ENCODE data around the gene PRICKLE3. TPM values are rescaled to one million over a fixed set of nuclear protein-coding genes. Genes with fewer than 3 reads are reported as not detected.
A peak's percentile ranks its signal among the peaks of the same experiment; 100 is the strongest.

PRICKLE3 gene
- total RNA-seq, 4 donors from 2014 or later = 14.2 to 17.6 (median 15.8) TPM

GRCh38 chrX:49166914-49167739, 19.0 kb downstream of the PRICKLE3 start:
- TF ChIP-seq POLR2A (IDR thresholded peaks at IDR 0.05) = peak; percentile 60 to 63
- TF ChIP-seq CTCF (IDR thresholded peaks at IDR 0.05) = no peak
- Histone ChIP-seq H3K27ac (peak overlapping the region; percentile 88 to 90), H3K4me1 (no peaks in the 10 kb centered on the region), H3K4me3 (peak overlapping the region; percentile 35), H3K9me3 (no peaks in the 10 kb centered on the region), H3K27me3 (no peaks in the 10 kb centered on the region), H3K36me3 (no peaks in the 10 kb centered on the region)
- DNase-seq = peak; percentile 72 to 84
- intact Hi-C loops (cut with DNase I; ENCODE audit: low total_unique reads) = no loop called here

GRCh38 chrX:49165901-49166881, 20.0 kb downstream of the PRICKLE3 start:
- Histone ChIP-seq H3K36me3 (no peaks in the 10 kb centered on the region), H3K4me3 (peak overlapping the region; percentile 35), H3K4me1 (no peaks in the 10 kb centered on the region), H3K9me3 (no peaks in the 10 kb centered on the region), H3K27ac (peak overlapping the region; percentile 88 to 90), H3K27me3 (no peaks in the 10 kb centered on the region)
- DNase-seq = peak; percentile 52 to 76
- intact Hi-C loops (cut with DNase I; ENCODE audit: low total_unique reads) = no loop called here
- TF ChIP-seq POLR2A (IDR thresholded peaks at IDR 0.05) (no peak), CTCF (IDR thresholded peaks at IDR 0.05) (no peak)

GRCh38 chrX:49164589-49165360, 21.4 kb downstream of the PRICKLE3 start:
- intact Hi-C loops (cut with DNase I; ENCODE audit: low total_unique reads) = no loop called here

More at GRCh38 chrX:49164589-49165360, 21.4 kb downstream of the PRICKLE3 start:
- Histone ChIP-seq H3K4me1 (no peaks in the 10 kb centered on the region), H3K9me3 (no peaks in the 10 kb centered on the region), H3K27ac (peak overlapping the region; percentile 85 to 93), H3K27me3 (no peaks in the 10 kb centered on the region), H3K4me3 (no peak overlapping the region), H3K36me3 (no peaks in the 10 kb centered on the region)
- no peak for DNase-seq
- TF ChIP-seq POLR2A (IDR thresholded peaks at IDR 0.05) = no peak
- no peak for TF ChIP-seq CTCF (IDR thresholded peaks at IDR 0.05)
